NCI-H2029 (cell line): ENCODE results near the gene TBC1D16.
"Not testable (repeated sequence)": the region's sequence is repeated elsewhere in the genome, so short reads cannot be mapped to it uniquely, and the experiment has no call there.

Experiments
- DNase-seq: peaks from one replicate; lab custom pipeline; 2025; lab: John Stamatoyannopoulos, UW

Gene TBC1D16

GRCh38 chr17:79912552-79913330 is 122.9 kb downstream of the TBC1D16 start:
- no peak for DNase-seq

GRCh38 chr17:79911430-79912399 is 124.0 kb downstream of the TBC1D16 start:
- DNase-seq, result no peak

- no peak for DNase-seq
These were observed 124.7 kb downstream of the TBC1D16 start for GRCh38 chr17:79910985-79911361.

- DNase-seq, result no peak
These were observed 126.6 kb downstream of the TBC1D16 start for GRCh38 chr17:79909121-79909520.

GRCh38 chr17:79907850-79908249 is 127.8 kb downstream of the TBC1D16 start:
- no peak for DNase-seq

GRCh38 chr17:79907217-79907715 is 128.4 kb downstream of the TBC1D16 start:
- no peak for DNase-seq

- DNase-seq, result no peak
These were observed 129.8 kb downstream of the TBC1D16 start for GRCh38 chr17:79905832-79906231.

GRCh38 chr17:79904865-79905264 is 130.8 kb downstream of the TBC1D16 start:
- no peak for DNase-seq

- DNase-seq, result no peak
These were observed 133.4 kb downstream of the TBC1D16 start for GRCh38 chr17:79902146-79902791.

- DNase-seq, result no peak
These were observed 134.5 kb downstream of the TBC1D16 start for GRCh38 chr17:79901131-79901530.

GRCh38 chr17:79899584-79899983 is 136.1 kb downstream of the TBC1D16 start:
- DNase-seq, result no peak

- no peak for DNase-seq
These were observed 138.2 kb downstream of the TBC1D16 start for GRCh38 chr17:79897243-79898063.

GRCh38 chr17:79893457-79893856 is 142.2 kb downstream of the TBC1D16 start:
- DNase-seq, result not testable (repeated sequence)

- DNase-seq, result peak; percentile 87
These were observed 143.0 kb downstream of the TBC1D16 start for GRCh38 chr17:79892457-79893241.

GRCh38 chr17:79891113-79891730 is 144.4 kb downstream of the TBC1D16 start:
- no peak for DNase-seq

GRCh38 chr17:79890706-79891105 is 145.0 kb downstream of the TBC1D16 start:
- no peak for DNase-seq

- no peak for DNase-seq
These were observed 146.6 kb downstream of the TBC1D16 start for GRCh38 chr17:79888811-79889634.

- DNase-seq, result no peak
These were observed 147.6 kb downstream of the TBC1D16 start for GRCh38 chr17:79888009-79888540.

- DNase-seq, result no peak
These were observed 148.2 kb downstream of the TBC1D16 start for GRCh38 chr17:79887451-79887991.
